C4-2B (cell line): Measurements from ENCODE around the gene NT5DC3.

Source experiments
- ZFX ChIP-seq: fragments of 450-650 bp; IDR thresholded peaks from 2 replicates; pipeline ENCODE4 v1.6.1; 2017
- TF ChIP-seq, protein P1 (sequence below): fragments of 450-650 bp; conservative IDR thresholded peaks from 2 replicates; pipeline ENCODE4 v1.5.1; 2017; ENCODE audit warnings: mild to moderate bottlenecking

DNA sequence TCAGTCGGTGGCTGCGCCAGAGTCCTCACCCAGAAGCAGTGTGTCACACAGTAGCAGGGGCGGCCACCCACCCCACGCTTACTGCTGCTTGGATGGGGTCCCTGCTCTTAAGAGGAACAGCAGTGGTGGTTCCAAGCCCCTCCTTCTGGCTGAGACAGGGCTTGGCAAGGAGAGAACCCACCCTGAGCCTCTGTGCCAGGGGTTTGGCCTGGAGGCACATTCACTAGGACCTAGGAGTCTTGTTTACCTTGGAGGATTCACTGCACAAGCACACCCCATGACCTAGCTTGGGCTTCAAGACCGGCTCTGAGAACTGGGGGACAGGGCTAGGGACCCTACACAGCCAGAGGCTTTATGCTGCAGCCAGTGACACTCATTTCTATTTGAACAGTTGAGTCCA is 78.6 kb downstream of the NT5DC3 start:
- TF ChIP-seq, protein P1, sequence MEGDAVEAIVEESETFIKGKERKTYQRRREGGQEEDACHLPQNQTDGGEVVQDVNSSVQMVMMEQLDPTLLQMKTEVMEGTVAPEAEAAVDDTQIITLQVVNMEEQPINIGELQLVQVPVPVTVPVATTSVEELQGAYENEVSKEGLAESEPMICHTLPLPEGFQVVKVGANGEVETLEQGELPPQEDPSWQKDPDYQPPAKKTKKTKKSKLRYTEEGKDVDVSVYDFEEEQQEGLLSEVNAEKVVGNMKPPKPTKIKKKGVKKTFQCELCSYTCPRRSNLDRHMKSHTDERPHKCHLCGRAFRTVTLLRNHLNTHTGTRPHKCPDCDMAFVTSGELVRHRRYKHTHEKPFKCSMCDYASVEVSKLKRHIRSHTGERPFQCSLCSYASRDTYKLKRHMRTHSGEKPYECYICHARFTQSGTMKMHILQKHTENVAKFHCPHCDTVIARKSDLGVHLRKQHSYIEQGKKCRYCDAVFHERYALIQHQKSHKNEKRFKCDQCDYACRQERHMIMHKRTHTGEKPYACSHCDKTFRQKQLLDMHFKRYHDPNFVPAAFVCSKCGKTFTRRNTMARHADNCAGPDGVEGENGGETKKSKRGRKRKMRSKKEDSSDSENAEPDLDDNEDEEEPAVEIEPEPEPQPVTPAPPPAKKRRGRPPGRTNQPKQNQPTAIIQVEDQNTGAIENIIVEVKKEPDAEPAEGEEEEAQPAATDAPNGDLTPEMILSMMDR = no peak
- TF ChIP-seq ZFX = no peak
